Measurements from ENCODE around the gene PHACTR1. TPM values are rescaled to one million over a fixed set of nuclear protein-coding genes. Genes with fewer than 3 reads are reported as not detected.

The PHACTR1 gene
- total and polyA plus RNA-seq, 7 donors, result 0.60 to 7.5 (median 3.7) TPM

DNA sequence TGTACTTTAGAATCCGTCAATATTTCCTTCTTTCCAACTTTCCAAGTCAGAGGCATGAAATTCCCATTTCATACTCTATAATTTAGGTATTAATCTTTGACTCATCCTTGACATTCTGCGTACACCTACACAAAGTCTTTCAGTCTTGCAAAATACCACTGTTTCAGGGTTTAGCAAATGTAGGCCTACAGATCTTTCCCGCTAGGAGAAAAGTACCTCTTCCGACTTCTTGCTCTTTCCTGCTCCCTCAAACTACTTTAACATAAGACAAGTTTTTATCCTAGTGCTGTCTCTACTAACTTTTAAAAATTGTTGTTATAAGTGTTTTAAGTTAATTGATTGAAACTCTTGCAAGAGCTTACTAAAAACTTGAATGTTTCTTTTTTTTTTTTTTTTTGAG, 18.3 kb upstream of the PHACTR1 start:
- no peak overlapping the region for H3K27ac ChIP-seq
- no peak for TF ChIP-seq POLR2A (IDR thresholded peaks at IDR 0.05)
- TF ChIP-seq, protein P1, sequence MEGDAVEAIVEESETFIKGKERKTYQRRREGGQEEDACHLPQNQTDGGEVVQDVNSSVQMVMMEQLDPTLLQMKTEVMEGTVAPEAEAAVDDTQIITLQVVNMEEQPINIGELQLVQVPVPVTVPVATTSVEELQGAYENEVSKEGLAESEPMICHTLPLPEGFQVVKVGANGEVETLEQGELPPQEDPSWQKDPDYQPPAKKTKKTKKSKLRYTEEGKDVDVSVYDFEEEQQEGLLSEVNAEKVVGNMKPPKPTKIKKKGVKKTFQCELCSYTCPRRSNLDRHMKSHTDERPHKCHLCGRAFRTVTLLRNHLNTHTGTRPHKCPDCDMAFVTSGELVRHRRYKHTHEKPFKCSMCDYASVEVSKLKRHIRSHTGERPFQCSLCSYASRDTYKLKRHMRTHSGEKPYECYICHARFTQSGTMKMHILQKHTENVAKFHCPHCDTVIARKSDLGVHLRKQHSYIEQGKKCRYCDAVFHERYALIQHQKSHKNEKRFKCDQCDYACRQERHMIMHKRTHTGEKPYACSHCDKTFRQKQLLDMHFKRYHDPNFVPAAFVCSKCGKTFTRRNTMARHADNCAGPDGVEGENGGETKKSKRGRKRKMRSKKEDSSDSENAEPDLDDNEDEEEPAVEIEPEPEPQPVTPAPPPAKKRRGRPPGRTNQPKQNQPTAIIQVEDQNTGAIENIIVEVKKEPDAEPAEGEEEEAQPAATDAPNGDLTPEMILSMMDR (IDR thresholded peaks at IDR 0.05), result no peak
- no peak for TF ChIP-seq EP300 (IDR thresholded peaks at IDR 0.05)
- no peak for TF ChIP-seq POLR2AphosphoS5 (IDR thresholded peaks at IDR 0.05)
- H3K4me3 ChIP-seq, result no peak overlapping the region
- intact Hi-C loops (cut with DNase I), result no loop called here
- no peak for DNase-seq
- no peaks in the 10 kb centered on the region for H3K36me3 ChIP-seq
- no peaks in the 10 kb centered on the region for H3K9me3 ChIP-seq
- WGBS, 2 donors, result 95 to 96% methylated on average over 4 of the region's 4 CpGs
- H3K4me1 ChIP-seq, result no peaks in the 10 kb centered on the region
- H3K27me3 ChIP-seq, result no peaks in the 10 kb centered on the region

DNA sequence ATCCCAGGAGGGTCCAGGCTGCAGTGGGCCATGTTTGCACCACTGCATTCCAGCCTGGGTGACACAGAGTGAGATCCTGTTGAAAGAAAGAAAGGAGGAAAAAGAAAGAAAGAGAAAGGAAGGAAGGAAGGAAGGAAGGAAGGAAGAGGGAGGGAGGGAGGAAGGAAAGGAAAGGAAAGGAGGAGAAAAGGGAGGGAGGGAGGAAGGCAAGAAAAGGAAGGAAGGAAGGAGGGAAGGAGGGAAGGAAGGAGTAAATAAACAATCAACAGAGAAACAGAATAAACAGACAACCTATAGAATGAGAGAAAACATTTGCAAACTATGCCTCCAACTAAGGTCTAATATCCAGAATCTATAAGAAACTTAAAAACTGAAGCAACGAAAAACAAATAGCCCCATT, 11.6 kb upstream of the PHACTR1 start:
- H3K9me3 ChIP-seq, result no peaks in the 10 kb centered on the region
- intact Hi-C loops (cut with DNase I), result no loop called here
- H3K4me3 ChIP-seq, result no peak overlapping the region
- 64 to 84% methylated on average over 1 of the region's 1 CpG for WGBS, 2 donors
- H3K27ac ChIP-seq, result no peak overlapping the region
- no peaks in the 10 kb centered on the region for H3K36me3 ChIP-seq
- H3K27me3 ChIP-seq, result no peaks in the 10 kb centered on the region
- no peaks in the 10 kb centered on the region for H3K4me1 ChIP-seq
- TF ChIP-seq EP300 (IDR thresholded peaks at IDR 0.05), result no peak
- no peak for TF ChIP-seq POLR2AphosphoS5 (IDR thresholded peaks at IDR 0.05)
- TF ChIP-seq POLR2A (IDR thresholded peaks at IDR 0.05), result no peak
- TF ChIP-seq, protein P1 (IDR thresholded peaks at IDR 0.05), result no peak
- DNase-seq, result no peak

DNA sequence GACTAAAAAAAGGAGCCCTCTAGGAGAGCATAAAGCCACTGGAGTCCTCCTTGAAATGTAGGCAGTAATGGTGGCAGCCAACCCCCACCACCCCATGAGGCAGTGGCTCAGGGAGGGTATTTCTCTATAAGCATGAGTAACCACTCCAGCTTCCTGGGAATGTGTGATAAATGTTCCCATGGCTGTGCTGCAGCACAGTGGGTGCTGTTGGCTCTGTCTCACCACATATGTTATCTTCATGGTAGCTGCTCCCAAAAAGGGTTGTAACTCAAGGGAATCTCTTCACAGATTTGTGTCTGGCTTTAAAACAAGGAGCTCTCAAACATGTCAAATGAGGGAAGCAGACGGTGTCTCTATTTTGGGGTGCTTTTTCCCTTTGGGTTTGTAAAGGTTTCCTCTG, 7.5 kb upstream of the PHACTR1 start:
- no peak overlapping the region for H3K27ac ChIP-seq
- DNase-seq, result no peak
- peaks cover 0 to 7% (median 0%) of the 10 kb centered on the region in 3 donors for H3K27me3 ChIP-seq
- no peaks in the 10 kb centered on the region for H3K9me3 ChIP-seq
- no peak for TF ChIP-seq EP300 (IDR thresholded peaks at IDR 0.05)
- TF ChIP-seq POLR2A (IDR thresholded peaks at IDR 0.05), result no peak
- no peak for TF ChIP-seq POLR2AphosphoS5 (IDR thresholded peaks at IDR 0.05)
- TF ChIP-seq, protein P1 (IDR thresholded peaks at IDR 0.05), result no peak
- H3K4me3 ChIP-seq, result no peak overlapping the region
- H3K36me3 ChIP-seq, result no peaks in the 10 kb centered on the region
- intact Hi-C loops (cut with DNase I), result no loop called here
- 82 to 93% methylated on average over 1 of the region's 1 CpG for WGBS, 2 donors
- no peaks in the 10 kb centered on the region for H3K4me1 ChIP-seq

DNA sequence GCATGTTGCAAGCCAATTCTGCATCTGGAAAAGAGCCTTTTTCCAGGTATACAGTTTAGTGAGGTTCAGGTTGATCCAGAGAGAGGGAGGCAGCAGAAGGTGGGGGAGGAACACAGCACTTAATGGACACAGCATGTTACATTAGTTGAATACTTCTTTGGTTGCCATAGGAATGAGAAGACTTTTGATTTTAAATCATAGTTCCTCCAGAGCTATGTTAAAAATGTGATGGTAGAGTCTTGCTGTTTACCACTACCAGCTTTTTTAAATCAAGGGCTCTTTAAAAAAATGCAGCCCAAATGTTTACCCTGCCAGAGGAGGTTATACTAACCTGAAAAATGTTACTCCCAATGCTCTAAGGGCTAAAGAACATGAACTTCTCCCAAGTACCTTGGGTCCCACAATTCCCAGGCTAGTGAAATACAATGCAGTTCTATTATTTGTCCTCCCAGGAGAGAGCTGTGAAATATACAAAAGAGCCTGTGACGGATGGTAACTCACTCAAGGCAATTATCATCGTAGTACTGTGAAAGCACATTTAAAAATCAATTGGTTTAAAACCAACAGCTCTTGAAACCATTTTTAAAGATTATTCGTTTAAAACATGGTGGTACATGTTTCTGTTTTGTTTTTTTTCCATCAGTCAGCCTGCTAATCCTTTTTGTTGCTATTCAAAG, 6.9 kb upstream of the PHACTR1 start:
- Histone ChIP-seq H3K4me3 (no peak overlapping the region), H3K9me3 (no peaks in the 10 kb centered on the region), H3K27me3 (peaks cover 0 to 7% (median 0%) of the 10 kb centered on the region in 3 donors), H3K36me3 (no peaks in the 10 kb centered on the region), H3K27ac (no peak overlapping the region), H3K4me1 (no peaks in the 10 kb centered on the region)
- DNase-seq, result no peak
- TF ChIP-seq POLR2AphosphoS5 (IDR thresholded peaks at IDR 0.05), result no peak
- TF ChIP-seq POLR2A (IDR thresholded peaks at IDR 0.05), result no peak
- TF ChIP-seq, protein P1 (IDR thresholded peaks at IDR 0.05), result no peak
- no peak for TF ChIP-seq EP300 (IDR thresholded peaks at IDR 0.05)
- WGBS, 2 donors, result 66 to 72% methylated on average over 3 of the region's 3 CpGs
- intact Hi-C loops (cut with DNase I), result no loop called here

DNA sequence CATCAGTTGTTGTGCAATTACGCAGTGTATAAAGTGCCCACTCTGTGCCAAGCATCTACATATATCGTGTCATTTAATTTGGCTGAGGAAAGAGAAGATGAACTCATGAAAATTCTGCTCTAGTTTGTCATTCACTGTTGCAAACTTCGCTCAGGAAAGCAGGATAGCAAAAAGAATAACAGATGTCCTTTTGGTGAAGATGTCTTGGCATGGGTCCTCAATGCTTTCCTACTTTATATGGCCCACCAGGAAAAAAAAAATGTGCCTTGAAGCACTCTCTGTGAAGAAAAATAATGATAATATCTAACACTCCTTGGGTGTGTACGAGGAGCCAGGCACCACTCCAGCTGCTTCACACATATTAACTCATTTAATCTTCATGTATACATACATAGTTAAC, 5.6 kb upstream of the PHACTR1 start:
- TF ChIP-seq EP300 (IDR thresholded peaks at IDR 0.05) (no peak), POLR2AphosphoS5 (IDR thresholded peaks at IDR 0.05) (no peak), POLR2A (IDR thresholded peaks at IDR 0.05) (no peak)
- TF ChIP-seq, protein P1 (IDR thresholded peaks at IDR 0.05), result no peak
- H3K27me3 ChIP-seq, result peaks cover 0 to 18% (median 0%) of the 10 kb centered on the region in 3 donors
- no peak for DNase-seq
- no peaks in the 10 kb centered on the region for H3K9me3 ChIP-seq
- H3K4me3 ChIP-seq, result no peak overlapping the region
- no peak overlapping the region for H3K27ac ChIP-seq
- intact Hi-C loops (cut with DNase I), result no loop called here
- 66 to 84% methylated on average over 4 of the region's 4 CpGs for whole genome bisulfite sequencing, 2 donors
- no peaks in the 10 kb centered on the region for H3K36me3 ChIP-seq
- no peaks in the 10 kb centered on the region for H3K4me1 ChIP-seq
